Measurements from ENCODE around the gene ECM1. TPM values are rescaled to one million over a fixed set of nuclear protein-coding genes. Genes with fewer than 3 reads are reported as not detected.

Gene ECM1
- total RNA-seq, 4 donors from 2014 or later = 4.2 to 11.3 (median 7.0) TPM

- DNase-seq = no peak
- no peak for TF ChIP-seq POLR2A (IDR thresholded peaks at IDR 0.05)
- TF ChIP-seq, protein P1, sequence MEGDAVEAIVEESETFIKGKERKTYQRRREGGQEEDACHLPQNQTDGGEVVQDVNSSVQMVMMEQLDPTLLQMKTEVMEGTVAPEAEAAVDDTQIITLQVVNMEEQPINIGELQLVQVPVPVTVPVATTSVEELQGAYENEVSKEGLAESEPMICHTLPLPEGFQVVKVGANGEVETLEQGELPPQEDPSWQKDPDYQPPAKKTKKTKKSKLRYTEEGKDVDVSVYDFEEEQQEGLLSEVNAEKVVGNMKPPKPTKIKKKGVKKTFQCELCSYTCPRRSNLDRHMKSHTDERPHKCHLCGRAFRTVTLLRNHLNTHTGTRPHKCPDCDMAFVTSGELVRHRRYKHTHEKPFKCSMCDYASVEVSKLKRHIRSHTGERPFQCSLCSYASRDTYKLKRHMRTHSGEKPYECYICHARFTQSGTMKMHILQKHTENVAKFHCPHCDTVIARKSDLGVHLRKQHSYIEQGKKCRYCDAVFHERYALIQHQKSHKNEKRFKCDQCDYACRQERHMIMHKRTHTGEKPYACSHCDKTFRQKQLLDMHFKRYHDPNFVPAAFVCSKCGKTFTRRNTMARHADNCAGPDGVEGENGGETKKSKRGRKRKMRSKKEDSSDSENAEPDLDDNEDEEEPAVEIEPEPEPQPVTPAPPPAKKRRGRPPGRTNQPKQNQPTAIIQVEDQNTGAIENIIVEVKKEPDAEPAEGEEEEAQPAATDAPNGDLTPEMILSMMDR (IDR thresholded peaks at IDR 0.05) = no peak
- H3K27me3 ChIP-seq = no peaks in the 10 kb centered on the region
- peaks cover 13 to 15% of the 10 kb centered on the region in 2 donors for H3K36me3 ChIP-seq
- no peaks in the 10 kb centered on the region for H3K9me3 ChIP-seq
- no peak overlapping the region for H3K27ac ChIP-seq
- H3K4me3 ChIP-seq (replicated peaks in 1 of 3) = no peak overlapping the region
- WGBS, 2 donors = 72 to 73% methylated on average over 4 of the region's 4 CpGs
- no peaks in the 10 kb centered on the region for H3K4me1 ChIP-seq
- intact Hi-C loops (cut with DNase I) = no loop called here
Measured at GRCh38 chr1:150508982-150509381, 1.1 kb downstream of the ECM1 start.

DNA sequence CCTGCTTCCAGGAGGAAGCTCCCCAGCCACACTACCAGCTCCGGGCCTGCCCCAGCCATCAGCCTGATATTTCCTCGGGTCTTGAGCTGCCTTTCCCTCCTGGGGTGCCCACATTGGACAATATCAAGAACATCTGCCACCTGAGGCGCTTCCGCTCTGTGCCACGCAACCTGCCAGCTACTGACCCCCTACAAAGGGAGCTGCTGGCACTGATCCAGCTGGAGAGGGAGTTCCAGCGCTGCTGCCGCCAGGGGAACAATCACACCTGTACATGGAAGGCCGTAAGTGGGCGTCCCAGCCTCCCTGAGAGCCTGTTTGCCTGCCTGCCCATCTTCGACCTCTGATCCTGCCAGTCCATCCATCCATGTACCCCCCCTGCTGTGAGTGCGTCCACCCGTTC is 3.6 kb downstream of the ECM1 start:
- peaks cover 0 to 4% of the 10 kb centered on the region in 2 donors for H3K36me3 ChIP-seq
- no peaks in the 10 kb centered on the region for H3K27me3 ChIP-seq
- no peak overlapping the region for H3K4me3 ChIP-seq (replicated peaks in 1 of 3)
- intact Hi-C loops (cut with DNase I) = no loop called here
- H3K9me3 ChIP-seq = no peaks in the 10 kb centered on the region
- 71 to 85% methylated on average over 7 to 10 of the region's 12 CpGs for WGBS, 2 donors
- peaks cover 0 to 4% of the 10 kb centered on the region in 2 donors for H3K4me1 ChIP-seq
- H3K27ac ChIP-seq = no peak overlapping the region
- TF ChIP-seq, protein P1 (IDR thresholded peaks at IDR 0.05) = no peak
- no peak for TF ChIP-seq POLR2A (IDR thresholded peaks at IDR 0.05)
- DNase-seq = no peak

DNA sequence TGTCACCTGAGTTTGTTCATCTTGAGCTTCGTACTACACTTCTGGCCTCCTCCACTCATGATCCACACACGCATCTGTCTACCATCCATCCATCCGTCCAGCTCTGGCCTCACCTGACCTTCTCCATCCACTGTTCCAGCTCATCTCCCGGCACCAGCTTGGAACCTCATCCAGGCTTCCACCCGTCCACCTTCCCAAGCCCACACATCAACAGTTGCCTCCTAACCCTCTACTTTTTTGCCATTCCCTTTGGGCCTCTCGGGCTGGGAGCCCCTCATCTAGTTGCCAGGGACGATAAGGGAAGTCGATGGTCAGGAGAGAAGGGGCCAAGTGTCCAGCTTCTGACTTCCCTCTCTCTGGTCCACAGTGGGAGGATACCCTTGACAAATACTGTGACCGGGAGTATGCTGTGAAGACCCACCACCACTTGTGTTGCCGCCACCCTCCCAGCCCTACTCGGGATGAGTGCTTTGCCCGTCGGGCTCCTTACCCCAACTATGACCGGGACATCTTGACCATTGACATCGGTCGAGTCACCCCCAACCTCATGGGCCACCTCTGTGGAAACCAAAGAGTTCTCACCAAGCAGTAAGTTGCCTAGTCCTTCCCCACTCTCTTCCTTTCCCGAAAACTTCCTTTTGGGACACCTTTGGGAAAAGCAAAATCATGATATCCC is 4.2 kb downstream of the ECM1 start:
- DNase-seq = no peak
- no peaks in the 10 kb centered on the region for H3K36me3 ChIP-seq
- WGBS, 2 donors = 86 to 90% methylated on average over 17 of the region's 17 CpGs

GRCh38 chr1:150512846-150513245 is 4.9 kb downstream of the ECM1 start:
- H3K36me3 ChIP-seq = no peaks in the 10 kb centered on the region
- H3K27me3 ChIP-seq = no peaks in the 10 kb centered on the region
- peaks cover 0 to 4% of the 10 kb centered on the region in 2 donors for H3K4me1 ChIP-seq
- TF ChIP-seq POLR2A (IDR thresholded peaks at IDR 0.05) = no peak
- TF ChIP-seq, protein P1 (IDR thresholded peaks at IDR 0.05) = no peak
- H3K27ac ChIP-seq = no peak overlapping the region
- no peaks in the 10 kb centered on the region for H3K9me3 ChIP-seq
- WGBS, 2 donors = 75 to 100% methylated on average over 2 of the region's 2 CpGs
- no peak overlapping the region for H3K4me3 ChIP-seq (replicated peaks in 1 of 3)
- DNase-seq = no peak
- intact Hi-C loops (cut with DNase I) = no loop called here

More for the DNA sequence above, 4.2 kb downstream of the ECM1 start:
- intact Hi-C loops (cut with DNase I) = no loop called here
- no peak overlapping the region for H3K27ac ChIP-seq
- no peak for TF ChIP-seq POLR2A (IDR thresholded peaks at IDR 0.05)
- TF ChIP-seq, protein P1 (IDR thresholded peaks at IDR 0.05) = no peak
- no peaks in the 10 kb centered on the region for H3K9me3 ChIP-seq
- no peak overlapping the region for H3K4me3 ChIP-seq (replicated peaks in 1 of 3)
- no peaks in the 10 kb centered on the region for H3K27me3 ChIP-seq
- peaks cover 0 to 4% of the 10 kb centered on the region in 2 donors for H3K4me1 ChIP-seq

- no peak for DNase-seq
- H3K9me3 ChIP-seq = no peaks in the 10 kb centered on the region
- peaks cover 0 to 4% of the 10 kb centered on the region in 2 donors for H3K4me1 ChIP-seq
- H3K27me3 ChIP-seq = no peaks in the 10 kb centered on the region
- no peak for TF ChIP-seq POLR2A (IDR thresholded peaks at IDR 0.05)
- TF ChIP-seq, protein P1 (IDR thresholded peaks at IDR 0.05) = no peak
- no peak overlapping the region for H3K27ac ChIP-seq
- intact Hi-C loops (cut with DNase I) = no loop called here
- no peaks in the 10 kb centered on the region for H3K36me3 ChIP-seq
- WGBS, 2 donors = 92 to 96% methylated on average over 7 of the region's 7 CpGs
- H3K4me3 ChIP-seq (replicated peaks in 1 of 3) = no peak overlapping the region
Measured at GRCh38 chr1:150513351-150513791, 5.5 kb downstream of the ECM1 start.
